K562 (cell line): ENCODE measurements around the gene TCAP. TPM values are rescaled to one million over a fixed set of nuclear protein-coding genes. Genes with fewer than 3 reads are reported as not detected.

Experiments used
- ATAC-seq: fragments of 200-7000 bp; cut with Tn5 transposase; 3 replicates; pipeline ENCODE4 v1.9.1; 2020; ENCODE audit warnings: moderate library complexity
- BruUV-seq: library from RNA; stranded (reverse); fragments of 400-500 nt; replicated peaks from 2 replicates; lab custom pipeline; 2021; lab: Mats Ljungman, UMichigan
- CTCF ChIA-PET: fragments of 300-600 bp; formaldehyde crosslinking; extraction: SDS; loops from one replicate; lab custom pipeline; 2021; ENCODE audit warnings: low intra/inter-chr PET ratio; lab: Yijun Ruan, JAX
- POLR2A ChIA-PET: fragments of 300-600, 350-650 bp; sonication (Branson Sonifier 250); formaldehyde crosslinking; extraction: SDS; loops from one replicate; lab custom pipeline; 2021; ENCODE audit warnings: antibody characterized with exemption, inconsistent platforms; lab: Yijun Ruan, JAX
- DNase-seq, 4 experiments: peaks; one replicate each; pipeline versions ENCODE4 v3.0.0 to v3.0.0-alpha.2; 2011 to 2018; ENCODE audit warnings: low spot score in 3 of 4, mixed read lengths in 3 of 4; ENCODE audit errors: extremely low read depth in 1 of 4
- FAIRE-seq: peaks from 2 replicates; lab custom pipeline; 2011; peaks lifted over from hg19 to GRCh38; lab: Jason Lieb, UNC
- H2AFZ ChIP-seq: 2 replicates; pipeline ENCODE4 v1.6.0; 2011; ENCODE audit warnings: low read depth, low read length, control low read depth, inconsistent platforms
- H3K27ac ChIP-seq: fragments of 200-600 bp; 3 replicates; pipeline ENCODE4 v1.8.0; 2011; ENCODE audit warnings: low read depth, mild to moderate bottlenecking, control low read depth, inconsistent platforms, low read length, moderate library complexity, mixed read lengths; ENCODE audit errors: extremely low read depth
- H3K27me3 ChIP-seq, 2 experiments: fragments of 300-600 bp in 1 of 2; 2 replicates in 1 of 2; 3 replicates in 1 of 2; pipeline versions ENCODE4 v1.6.0 to v1.8.0; 2011; ENCODE audit warnings: inconsistent platforms in 2 of 2, low read length in 2 of 2, mild to moderate bottlenecking in 1 of 2, mixed read lengths in 1 of 2, moderate library complexity in 1 of 2; ENCODE audit not compliant: control insufficient read depth in 2 of 2, insufficient read depth in 2 of 2
- H3K36me3 ChIP-seq: fragments of 300-600 bp; 3 replicates; pipeline ENCODE4 v1.8.0; 2011; ENCODE audit warnings: mild to moderate bottlenecking, low read length, inconsistent platforms; ENCODE audit not compliant: control insufficient read depth, insufficient read depth
- H3K4me1 ChIP-seq, 2 experiments: fragments of 200-600 bp in 1 of 2; replicated peaks in 1 of 2; 2 replicates in 1 of 2; 3 replicates in 1 of 2; pipeline versions ENCODE4 v1.5.1 to v1.8.0; 2011; ENCODE audit warnings: inconsistent platforms in 2 of 2, low read length in 2 of 2, mild to moderate bottlenecking in 1 of 2, mixed read lengths in 1 of 2, moderate library complexity in 1 of 2; ENCODE audit not compliant: control insufficient read depth in 2 of 2, insufficient read depth in 2 of 2
- H3K4me2 ChIP-seq: 2 replicates; pipeline ENCODE4 v1.6.1; 2011; ENCODE audit warnings: low read length, control low read depth, inconsistent platforms, mixed read lengths; ENCODE audit not compliant: insufficient read depth
- H3K4me3 ChIP-seq: fragments of 200-600 bp; sonication (generic), shearing (Covaris generic); 2 replicates; pipeline ENCODE4 v1.5.1; 2016; ENCODE audit warnings: control low read depth, inconsistent platforms
- H3K79me2 ChIP-seq: fragments of 200-600 bp; 3 replicates; pipeline ENCODE4 v1.8.0; 2011; ENCODE audit warnings: low read length, inconsistent platforms; ENCODE audit not compliant: control insufficient read depth, insufficient read depth
- H3K9ac ChIP-seq, 2 experiments: 2 replicates each; pipeline versions ENCODE4 v1.6.0 to v1.6.1; 2011; ENCODE audit warnings: low read depth in 2 of 2, low read length in 2 of 2, control low read depth in 1 of 2, inconsistent platforms in 1 of 2, mild to moderate bottlenecking in 1 of 2, mixed read lengths in 1 of 2; ENCODE audit not compliant: insufficient read depth in 1 of 2
- H3K9me1 ChIP-seq: one replicate; pipeline ENCODE4 v1.6.0; 2011; ENCODE audit warnings: inconsistent platforms, mild to moderate bottlenecking, low read length, moderate library complexity; ENCODE audit not compliant: control insufficient read depth, insufficient read depth
- H3K9me3 ChIP-seq: replicated peaks from 2 replicates; pipeline ENCODE4 v1.5.1; 2011; ENCODE audit warnings: low read depth, low read length, inconsistent platforms; ENCODE audit not compliant: control insufficient read depth, insufficient read depth
- H4K20me1 ChIP-seq: replicated peaks from 2 replicates; pipeline ENCODE4 v1.6.1; 2011; ENCODE audit warnings: low read length, inconsistent platforms, mixed read lengths; ENCODE audit not compliant: control insufficient read depth, insufficient read depth
- KLF16 ChIP-seq: IDR thresholded peaks from 2 replicates; pipeline ENCODE4 v1.6.1; 2016; ENCODE audit warnings: antibody characterized with exemption
- RAD21 ChIP-seq, 2 experiments: fragments of 250-450 bp in 1 of 2; fragments of 450-650 bp in 1 of 2; sonication (Bioruptor Pico) in 1 of 2; formaldehyde crosslinking in 1 of 2; IDR thresholded peaks in 1 of 2; conservative IDR thresholded peaks in 1 of 2; 2 replicates each; pipeline versions ENCODE4 v1.4.0 to v1.8.0; 2020 to 2022; ENCODE audit warnings: mild to moderate bottlenecking in 2 of 2, moderate library complexity in 1 of 2
- RCOR1 ChIP-seq, 2 experiments: IDR thresholded peaks; 2 replicates each; pipeline ENCODE4 v1.6.1; 2012; ENCODE audit warnings: low read depth in 2 of 2, low read length in 2 of 2, borderline replicate concordance in 1 of 2, improper control_type of control experiment in 1 of 2
- SMC3 ChIP-seq: conservative IDR thresholded peaks from 2 replicates; pipeline ENCODE4 v1.6.1; 2011; ENCODE audit warnings: low read depth, low read length, improper control_type of control experiment; ENCODE audit not compliant: insufficient read depth
- ZNF165 ChIP-seq: fragments of 250-450 bp; sonication (Bioruptor Pico); IDR thresholded peaks from 2 replicates; pipeline ENCODE4 v1.4.0; 2020; ENCODE audit warnings: borderline replicate concordance
- WGBS: fragments of 100-300 bp; shearing (Covaris generic); methylation state at CpG from one replicate; pipeline ENCODE4 v1.1.6; 2016; ENCODE audit warnings: low coverage, mixed read lengths; ENCODE audit not compliant: insufficient coverage; ENCODE audit errors: missing lambda C conversion rate; 5-methylcytosine and 5-hydroxymethylcytosine counted together
- in situ Hi-C: fragments of 300-500 bp; cut with MboI; formaldehyde crosslinking; loops from 4 replicates; pipeline ENCODE4 v1.15.0; 2018; ENCODE audit warnings: inconsistent platforms, mixed read lengths
- intact Hi-C: fragments of 100-400 bp; cut with micrococcal nuclease; formaldehyde crosslinking; loops from 2 replicates; pipeline ENCODE4 v1.14.2; 2022
- polyA plus RNA-seq, 8 experiments: library from polyadenylated mRNA; depleted of rRNA in 4 of 8; stranded (reverse) in 5 of 8; unstranded in 3 of 8; fragments of >200 nt; fragmentation: Nextera tagmentation in 2 of 8; fragmentation: Illumina TruSeq in 1 of 8; extraction: Ambion mirVana in 2 of 8; extraction: Trizol in 1 of 8; gene quantifications; 2 replicates each; pipeline versions ENCODE4 v1.2.1 to v1.2.3, GENCODE V29; 2011 to 2014; ENCODE audit warnings: inconsistent platforms in 1 of 8, missing spikeins in 1 of 8
- total RNA-seq, 7 experiments: library from RNA; depleted of rRNA in 6 of 7; stranded (reverse); fragments of >200 nt in 6 of 7; fragmentation: Illumina TruSeq in 2 of 7; extraction: Trizol in 2 of 7; gene quantifications; 2 replicates each; pipeline versions ENCODE4 v1.2.1 to v1.2.3, GENCODE V29; 2011 to 2021; ENCODE audit warnings: low replicate concordance in 1 of 7
- TF ChIP-seq, protein P1 (sequence below): fragments of 250-450 bp; sonication (Bioruptor Pico); IDR thresholded peaks from 2 replicates; pipeline ENCODE4 v1.4.0; 2020
- TF ChIP-seq, protein P2 (sequence below): fragments of 450-650 bp; IDR thresholded peaks from 2 replicates; pipeline ENCODE4 v1.6.1; 2018; ENCODE audit not compliant: partially characterized antibody
- TF ChIP-seq, protein P3 (sequence below): IDR thresholded peaks from 2 replicates; pipeline ENCODE4 v1.6.1; 2012; ENCODE audit warnings: low read depth, low read length, improper control_type of control experiment, borderline replicate concordance

The TCAP gene
- total and polyA plus RNA-seq, 9 of the 15 experiments (the other 6 are each of a cell fraction or from before 2014, with no cell fraction given): 0.33 to 1.4 (median 0.82) TPM; not detected in 2

DNA sequence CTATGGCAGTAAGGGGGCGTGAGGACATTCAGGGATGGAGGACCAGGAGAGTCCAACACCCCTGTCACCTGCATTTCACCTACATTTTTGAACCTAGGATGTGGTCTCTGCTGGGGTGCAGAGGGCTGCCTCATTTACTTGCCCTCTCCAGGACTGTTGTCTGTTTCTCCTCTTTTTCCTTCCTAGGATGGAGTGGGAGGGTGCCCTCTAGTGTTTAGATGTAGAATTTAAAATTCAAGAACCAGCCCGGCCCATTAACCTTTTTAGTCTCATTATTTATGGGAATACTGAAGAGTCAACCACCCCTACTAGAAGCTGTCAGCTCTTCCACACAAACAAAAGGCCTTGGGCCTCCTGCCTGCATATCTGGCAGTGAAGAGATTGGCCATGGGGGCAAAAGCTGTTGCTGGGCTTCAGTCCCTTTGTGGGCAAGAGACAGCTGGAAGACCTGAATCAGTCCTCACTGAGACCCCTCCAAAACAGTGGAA is 30.7 kb upstream of the TCAP start:
- Histone ChIP-seq H3K4me2 (no peak overlapping the region), H3K9ac (no peak overlapping the region; a peak in 1 of 4 replicates), H3K79me2 (peaks cover 25% of the 10 kb centered on the region), H3K36me3 (peaks cover 1% of the 10 kb centered on the region; the same call in 2 of the 3 replicates), H3K9me1 (no peaks in the 10 kb centered on the region), H2AFZ (peak overlapping the region; percentile 64; the same call in 1 of the 2 replicates), H3K27me3 (no peaks in the 10 kb centered on the region), H3K27ac (no peak overlapping the region), H3K4me1 (peaks cover 31 to 44% of the 10 kb centered on the region in 2 experiments), H4K20me1 (no peaks in the 10 kb centered on the region; the same call in 1 of the 2 replicates), H3K9me3 (no peaks in the 10 kb centered on the region), H3K4me3 (no peak overlapping the region)
- whole genome bisulfite sequencing: 41% methylated on average over 2 of the region's 2 CpGs
- intact Hi-C loops: no loop called here
- no TSS peak for BruUV-seq
- FAIRE-seq: peak; percentile 72
- ChIA-PET CTCF (interaction anchor here (0.6 to 2.0 kb wide), 5 partner anchors 11 to 120 kb away, joined by 3 to 12 read pairs (median 3); partner anchors contain the start of gene PNMT), POLR2A (interaction anchor here (0.9 to 1.2 kb wide), 2 partner anchors 11 to 21 kb away, joined by 3 to 4 read pairs; no protein-coding TSS in a partner anchor)
- ATAC-seq: 0 out of 3 replicates have a peak, but pooled peaks have one; percentile 13
- in situ Hi-C loops: no loop called here
- DNase-seq: peak; percentile 54 to 64 (median 58)
- TF ChIP-seq, protein P1, sequence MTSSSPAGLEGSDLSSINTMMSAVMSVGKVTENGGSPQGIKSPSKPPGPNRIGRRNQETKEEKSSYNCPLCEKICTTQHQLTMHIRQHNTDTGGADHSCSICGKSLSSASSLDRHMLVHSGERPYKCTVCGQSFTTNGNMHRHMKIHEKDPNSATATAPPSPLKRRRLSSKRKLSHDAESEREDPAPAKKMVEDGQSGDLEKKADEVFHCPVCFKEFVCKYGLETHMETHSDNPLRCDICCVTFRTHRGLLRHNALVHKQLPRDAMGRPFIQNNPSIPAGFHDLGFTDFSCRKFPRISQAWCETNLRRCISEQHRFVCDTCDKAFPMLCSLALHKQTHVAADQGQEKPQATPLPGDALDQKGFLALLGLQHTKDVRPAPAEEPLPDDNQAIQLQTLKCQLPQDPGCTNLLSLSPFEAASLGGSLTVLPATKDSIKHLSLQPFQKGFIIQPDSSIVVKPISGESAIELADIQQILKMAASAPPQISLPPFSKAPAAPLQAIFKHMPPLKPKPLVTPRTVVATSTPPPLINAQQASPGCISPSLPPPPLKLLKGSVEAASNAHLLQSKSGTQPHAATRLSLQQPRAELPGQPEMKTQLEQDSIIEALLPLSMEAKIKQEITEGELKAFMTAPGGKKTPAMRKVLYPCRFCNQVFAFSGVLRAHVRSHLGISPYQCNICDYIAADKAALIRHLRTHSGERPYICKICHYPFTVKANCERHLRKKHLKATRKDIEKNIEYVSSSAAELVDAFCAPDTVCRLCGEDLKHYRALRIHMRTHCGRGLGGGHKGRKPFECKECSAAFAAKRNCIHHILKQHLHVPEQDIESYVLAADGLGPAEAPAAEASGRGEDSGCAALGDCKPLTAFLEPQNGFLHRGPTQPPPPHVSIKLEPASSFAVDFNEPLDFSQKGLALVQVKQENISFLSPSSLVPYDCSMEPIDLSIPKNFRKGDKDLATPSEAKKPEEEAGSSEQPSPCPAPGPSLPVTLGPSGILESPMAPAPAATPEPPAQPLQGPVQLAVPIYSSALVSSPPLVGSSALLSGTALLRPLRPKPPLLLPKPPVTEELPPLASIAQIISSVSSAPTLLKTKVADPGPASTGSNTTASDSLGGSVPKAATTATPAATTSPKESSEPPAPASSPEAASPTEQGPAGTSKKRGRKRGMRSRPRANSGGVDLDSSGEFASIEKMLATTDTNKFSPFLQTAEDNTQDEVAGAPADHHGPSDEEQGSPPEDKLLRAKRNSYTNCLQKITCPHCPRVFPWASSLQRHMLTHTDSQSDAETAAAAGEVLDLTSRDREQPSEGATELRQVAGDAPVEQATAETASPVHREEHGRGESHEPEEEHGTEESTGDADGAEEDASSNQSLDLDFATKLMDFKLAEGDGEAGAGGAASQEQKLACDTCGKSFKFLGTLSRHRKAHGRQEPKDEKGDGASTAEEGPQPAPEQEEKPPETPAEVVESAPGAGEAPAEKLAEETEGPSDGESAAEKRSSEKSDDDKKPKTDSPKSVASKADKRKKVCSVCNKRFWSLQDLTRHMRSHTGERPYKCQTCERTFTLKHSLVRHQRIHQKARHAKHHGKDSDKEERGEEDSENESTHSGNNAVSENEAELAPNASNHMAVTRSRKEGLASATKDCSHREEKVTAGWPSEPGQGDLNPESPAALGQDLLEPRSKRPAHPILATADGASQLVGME (CRISPR knock-in tag): 0 out of 2 replicates have a peak, but pooled peaks have one; percentile 32
- peak; percentile 39; the same call in 1 of the 2 replicates for TF ChIP-seq SMC3
- TF ChIP-seq, protein P2, sequence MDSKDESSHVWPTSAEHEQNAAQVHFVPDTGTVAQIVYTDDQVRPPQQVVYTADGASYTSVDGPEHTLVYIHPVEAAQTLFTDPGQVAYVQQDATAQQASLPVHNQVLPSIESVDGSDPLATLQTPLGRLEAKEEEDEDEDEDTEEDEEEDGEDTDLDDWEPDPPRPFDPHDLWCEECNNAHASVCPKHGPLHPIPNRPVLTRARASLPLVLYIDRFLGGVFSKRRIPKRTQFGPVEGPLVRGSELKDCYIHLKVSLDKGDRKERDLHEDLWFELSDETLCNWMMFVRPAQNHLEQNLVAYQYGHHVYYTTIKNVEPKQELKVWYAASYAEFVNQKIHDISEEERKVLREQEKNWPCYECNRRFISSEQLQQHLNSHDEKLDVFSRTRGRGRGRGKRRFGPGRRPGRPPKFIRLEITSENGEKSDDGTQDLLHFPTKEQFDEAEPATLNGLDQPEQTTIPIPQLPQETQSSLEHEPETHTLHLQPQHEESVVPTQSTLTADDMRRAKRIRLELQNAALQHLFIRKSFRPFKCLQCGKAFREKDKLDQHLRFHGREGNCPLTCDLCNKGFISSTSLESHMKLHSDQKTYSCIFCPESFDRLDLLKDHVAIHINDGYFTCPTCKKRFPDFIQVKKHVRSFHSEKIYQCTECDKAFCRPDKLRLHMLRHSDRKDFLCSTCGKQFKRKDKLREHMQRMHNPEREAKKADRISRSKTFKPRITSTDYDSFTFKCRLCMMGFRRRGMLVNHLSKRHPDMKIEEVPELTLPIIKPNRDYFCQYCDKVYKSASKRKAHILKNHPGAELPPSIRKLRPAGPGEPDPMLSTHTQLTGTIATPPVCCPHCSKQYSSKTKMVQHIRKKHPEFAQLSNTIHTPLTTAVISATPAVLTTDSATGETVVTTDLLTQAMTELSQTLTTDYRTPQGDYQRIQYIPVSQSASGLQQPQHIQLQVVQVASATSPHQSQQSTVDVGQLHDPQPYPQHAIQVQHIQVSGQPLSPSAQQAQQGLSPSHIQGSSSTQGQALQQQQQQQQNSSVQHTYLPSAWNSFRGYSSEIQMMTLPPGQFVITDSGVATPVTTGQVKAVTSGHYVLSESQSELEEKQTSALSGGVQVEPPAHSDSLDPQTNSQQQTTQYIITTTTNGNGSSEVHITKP: peak; percentile 37
- TF ChIP-seq, protein P3, sequence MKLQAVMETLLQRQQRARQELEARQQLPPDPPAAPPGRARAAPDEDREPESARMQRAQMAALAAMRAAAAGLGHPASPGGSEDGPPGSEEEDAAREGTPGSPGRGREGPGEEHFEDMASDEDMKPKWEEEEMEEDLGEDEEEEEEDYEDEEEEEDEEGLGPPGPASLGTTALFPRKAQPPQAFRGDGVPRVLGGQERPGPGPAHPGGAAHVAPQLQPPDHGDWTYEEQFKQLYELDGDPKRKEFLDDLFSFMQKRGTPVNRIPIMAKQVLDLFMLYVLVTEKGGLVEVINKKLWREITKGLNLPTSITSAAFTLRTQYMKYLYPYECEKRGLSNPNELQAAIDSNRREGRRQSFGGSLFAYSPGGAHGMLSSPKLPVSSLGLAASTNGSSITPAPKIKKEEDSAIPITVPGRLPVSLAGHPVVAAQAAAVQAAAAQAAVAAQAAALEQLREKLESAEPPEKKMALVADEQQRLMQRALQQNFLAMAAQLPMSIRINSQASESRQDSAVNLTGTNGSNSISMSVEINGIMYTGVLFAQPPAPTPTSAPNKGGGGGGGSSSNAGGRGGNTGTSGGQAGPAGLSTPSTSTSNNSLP: 0 out of 2 replicates have a peak, but pooled peaks have one; percentile 15
- TF ChIP-seq RCOR1 (IDR thresholded peaks at IDR 0.05; ENCODE audit: borderline replicate concordance in 1 of 2, low read depth in 2 of 2, low read length in 2 of 2): 0 out of 4 replicates have a peak, but pooled peaks of 1 of the 2 experiments have one; percentile 18
- peak; percentile 20; the same call in 1 of the 2 replicates for TF ChIP-seq KLF16
- no peak for TF ChIP-seq ZNF165
- TF ChIP-seq RAD21 (CRISPR knock-in tag; conservative IDR thresholded peaks at IDR 0.05 in 1 of 2, IDR thresholded peaks at IDR 0.05 in 1 of 2): peak in 1 of 2 experiments; percentile 36; a peak in 1 of 4 replicates
